ENCODE data around the gene CMYA5.

DNA sequence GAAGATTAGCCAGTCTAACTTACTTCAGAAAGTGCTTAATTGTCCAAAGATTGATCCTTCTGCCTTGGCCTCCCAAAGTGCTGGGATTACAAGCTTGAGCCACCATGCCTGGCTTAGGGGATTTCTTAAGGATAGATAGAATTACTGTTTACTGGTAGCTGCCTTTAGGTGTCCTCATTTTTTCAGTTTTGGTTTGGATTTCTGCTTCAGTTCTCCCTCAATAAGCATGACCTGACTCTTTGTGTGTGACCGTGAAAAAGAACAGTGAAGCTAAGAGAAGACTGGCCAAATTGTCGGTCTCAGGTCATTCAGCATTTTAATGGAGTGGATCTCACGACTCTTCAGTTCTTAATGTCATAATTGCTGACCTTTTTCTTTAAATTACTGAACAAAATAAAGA, 22.9 kb upstream of the CMYA5 start:
- no peak for TF ChIP-seq POLR2AphosphoS5 (IDR thresholded peaks at IDR 0.05)
- TF ChIP-seq, protein P1, sequence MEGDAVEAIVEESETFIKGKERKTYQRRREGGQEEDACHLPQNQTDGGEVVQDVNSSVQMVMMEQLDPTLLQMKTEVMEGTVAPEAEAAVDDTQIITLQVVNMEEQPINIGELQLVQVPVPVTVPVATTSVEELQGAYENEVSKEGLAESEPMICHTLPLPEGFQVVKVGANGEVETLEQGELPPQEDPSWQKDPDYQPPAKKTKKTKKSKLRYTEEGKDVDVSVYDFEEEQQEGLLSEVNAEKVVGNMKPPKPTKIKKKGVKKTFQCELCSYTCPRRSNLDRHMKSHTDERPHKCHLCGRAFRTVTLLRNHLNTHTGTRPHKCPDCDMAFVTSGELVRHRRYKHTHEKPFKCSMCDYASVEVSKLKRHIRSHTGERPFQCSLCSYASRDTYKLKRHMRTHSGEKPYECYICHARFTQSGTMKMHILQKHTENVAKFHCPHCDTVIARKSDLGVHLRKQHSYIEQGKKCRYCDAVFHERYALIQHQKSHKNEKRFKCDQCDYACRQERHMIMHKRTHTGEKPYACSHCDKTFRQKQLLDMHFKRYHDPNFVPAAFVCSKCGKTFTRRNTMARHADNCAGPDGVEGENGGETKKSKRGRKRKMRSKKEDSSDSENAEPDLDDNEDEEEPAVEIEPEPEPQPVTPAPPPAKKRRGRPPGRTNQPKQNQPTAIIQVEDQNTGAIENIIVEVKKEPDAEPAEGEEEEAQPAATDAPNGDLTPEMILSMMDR (IDR thresholded peaks at IDR 0.05): no peak
- TF ChIP-seq POLR2A (IDR thresholded peaks at IDR 0.05): no peak
